NT2/D1 (cell line): Measurements from ENCODE around the gene LEO1.

Source experiments
- SUZ12 ChIP-seq: IDR thresholded peaks from 2 replicates; pipeline ENCODE4 v1.6.1; 2011; ENCODE audit not compliant: insufficient read length, insufficient read depth; ENCODE audit errors: extremely low read depth
- YY1 ChIP-seq: IDR thresholded peaks from 2 replicates; pipeline ENCODE4 v1.6.1; 2011; ENCODE audit not compliant: insufficient read length, insufficient read depth
- ZNF274 ChIP-seq: IDR thresholded peaks from 2 replicates; pipeline ENCODE4 v1.6.1; 2011; ENCODE audit warnings: mild to moderate bottlenecking, low read depth, low read length

GRCh38 chr15:51973775-51974174, 2.2 kb upstream of the LEO1 start:
- TF ChIP-seq YY1 = no peak
- no peak for TF ChIP-seq ZNF274
- no peak for TF ChIP-seq SUZ12
